Measurements from ENCODE around the gene PIM1.

Gene PIM1

DNA sequence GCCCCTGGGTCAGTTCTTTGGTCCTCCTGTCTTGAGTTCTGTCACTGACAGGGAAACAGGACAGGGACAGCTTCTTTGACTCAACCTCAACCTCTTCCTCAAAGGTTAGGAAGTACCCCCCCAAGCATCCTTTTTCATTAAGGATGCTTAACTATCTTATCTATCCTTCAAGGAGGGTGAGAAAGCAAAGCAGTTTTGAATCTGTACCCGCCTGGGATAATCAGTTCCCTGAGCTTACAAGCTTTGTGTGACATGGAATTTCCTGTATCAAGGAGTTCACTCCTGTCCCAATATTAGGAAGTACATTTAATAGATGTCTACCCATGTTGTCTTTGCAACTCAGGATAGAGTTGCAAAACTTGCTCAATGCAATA lies 31.1 kb upstream of the PIM1 start:
- DNase-seq: no peak

GRCh38 chr6:37139230-37139962 lies 30.6 kb upstream of the PIM1 start:
- DNase-seq: no peak

GRCh38 chr6:37140145-37140544 lies 29.8 kb upstream of the PIM1 start:
- DNase-seq: no peak

GRCh38 chr6:37141281-37142049 lies 28.5 kb upstream of the PIM1 start:
- no peak for DNase-seq

- no peak for DNase-seq
These were observed 27.8 kb upstream of the PIM1 start for GRCh38 chr6:37142050-37142614.

GRCh38 chr6:37143585-37143984 lies 26.4 kb upstream of the PIM1 start:
- DNase-seq: no peak

DNA sequence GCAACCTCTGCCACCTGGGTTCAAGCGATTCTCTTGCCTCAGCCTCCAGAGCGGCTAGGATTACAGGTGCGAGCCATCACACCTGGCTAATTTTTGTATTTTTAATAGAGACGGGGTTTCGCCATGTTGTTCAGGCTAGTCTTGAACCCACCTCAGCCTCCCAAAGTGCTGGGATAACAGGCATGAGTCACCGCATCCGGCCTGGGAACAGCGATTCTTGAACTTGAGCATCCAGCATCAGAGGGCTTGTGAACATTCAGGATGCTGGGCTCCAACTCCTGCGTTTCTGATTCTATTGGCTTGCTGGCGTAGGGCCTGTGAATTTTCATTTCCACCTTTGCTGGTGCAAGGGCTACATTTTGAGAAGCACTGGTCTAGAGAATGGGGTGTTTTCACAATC lies 24.5 kb upstream of the PIM1 start:
- DNase-seq: no peak

DNA sequence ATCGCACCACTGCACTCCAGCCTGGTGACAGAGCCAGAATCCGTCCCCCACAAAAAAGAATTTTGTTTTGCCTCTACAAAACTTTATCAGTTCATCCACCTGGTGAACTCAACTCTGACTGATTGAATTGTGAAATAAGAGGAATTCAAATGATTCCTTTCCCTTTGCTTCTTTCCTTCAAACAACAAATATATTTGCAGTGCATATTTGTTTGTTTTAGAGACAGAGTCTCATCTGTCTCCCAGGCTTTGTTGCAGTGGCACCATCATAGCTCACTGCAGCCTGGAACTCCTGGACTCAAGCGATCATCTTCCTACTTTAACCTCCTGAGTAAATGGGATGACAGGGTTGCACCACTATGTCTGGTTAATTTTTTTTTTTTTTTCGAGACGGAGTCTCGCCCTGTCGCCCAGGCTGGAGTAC lies 23.2 kb upstream of the PIM1 start:
- no peak for DNase-seq

DNA sequence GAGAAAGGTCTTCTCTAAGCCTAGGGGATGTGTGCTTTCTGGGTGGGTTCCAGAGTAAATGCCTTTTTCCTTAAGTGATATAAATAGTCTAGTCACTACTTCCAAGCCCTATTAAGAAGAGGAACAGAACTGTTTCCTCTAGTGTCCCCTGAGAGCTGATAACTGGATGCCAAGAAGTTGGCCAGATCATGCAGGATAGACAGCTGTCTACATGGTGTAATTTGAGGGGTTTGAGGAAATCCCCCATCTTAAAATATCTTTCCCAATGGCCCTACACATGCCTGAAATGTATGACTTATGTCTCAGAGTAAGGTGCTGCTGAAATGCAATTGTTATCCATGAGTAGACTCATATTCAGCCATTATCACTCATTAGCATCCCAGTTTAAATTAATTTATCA lies 20.2 kb upstream of the PIM1 start:
- no peak for DNase-seq

DNA sequence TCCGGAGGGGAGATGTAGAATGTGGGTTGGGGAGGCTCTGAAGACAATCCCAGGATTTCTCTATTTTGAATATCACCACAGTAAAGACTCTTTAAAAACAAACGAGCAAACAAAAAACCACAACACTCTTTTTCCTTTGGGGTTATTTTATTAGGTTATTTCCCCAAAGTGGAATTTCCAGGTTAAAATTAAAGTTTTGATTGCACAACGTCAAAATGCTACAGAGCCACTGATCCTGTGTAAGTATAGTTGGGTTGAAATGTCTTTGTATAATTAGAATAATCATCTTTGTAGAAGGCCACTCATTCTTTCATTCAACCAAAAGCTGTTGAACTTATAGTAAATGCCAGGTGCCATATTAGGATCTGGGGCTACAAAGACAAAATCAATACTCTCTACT lies 19.6 kb upstream of the PIM1 start:
- DNase-seq: no peak

- no peak for DNase-seq
These were observed 14.3 kb upstream of the PIM1 start for GRCh38 chr6:37155394-37156312.

DNA sequence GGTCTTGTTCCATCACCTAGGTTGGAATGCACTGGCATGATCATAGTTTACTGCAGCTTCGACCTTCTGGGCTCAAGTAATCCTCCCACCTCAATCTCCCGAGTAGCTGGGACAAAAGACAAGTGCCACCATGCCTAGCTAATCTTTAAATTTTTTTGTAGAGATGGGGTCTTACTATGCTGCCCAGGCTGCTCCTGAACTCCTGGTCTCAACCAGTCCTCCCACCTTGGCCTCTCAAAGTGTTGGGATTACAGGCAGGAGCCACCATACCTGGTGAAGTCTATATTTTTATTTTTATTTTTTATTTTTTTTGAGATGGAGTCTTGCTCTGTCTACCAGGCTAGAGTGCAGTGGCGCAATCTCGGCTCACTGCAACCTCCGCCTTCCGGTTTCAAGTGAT lies 11.4 kb upstream of the PIM1 start:
- no peak for DNase-seq

DNA sequence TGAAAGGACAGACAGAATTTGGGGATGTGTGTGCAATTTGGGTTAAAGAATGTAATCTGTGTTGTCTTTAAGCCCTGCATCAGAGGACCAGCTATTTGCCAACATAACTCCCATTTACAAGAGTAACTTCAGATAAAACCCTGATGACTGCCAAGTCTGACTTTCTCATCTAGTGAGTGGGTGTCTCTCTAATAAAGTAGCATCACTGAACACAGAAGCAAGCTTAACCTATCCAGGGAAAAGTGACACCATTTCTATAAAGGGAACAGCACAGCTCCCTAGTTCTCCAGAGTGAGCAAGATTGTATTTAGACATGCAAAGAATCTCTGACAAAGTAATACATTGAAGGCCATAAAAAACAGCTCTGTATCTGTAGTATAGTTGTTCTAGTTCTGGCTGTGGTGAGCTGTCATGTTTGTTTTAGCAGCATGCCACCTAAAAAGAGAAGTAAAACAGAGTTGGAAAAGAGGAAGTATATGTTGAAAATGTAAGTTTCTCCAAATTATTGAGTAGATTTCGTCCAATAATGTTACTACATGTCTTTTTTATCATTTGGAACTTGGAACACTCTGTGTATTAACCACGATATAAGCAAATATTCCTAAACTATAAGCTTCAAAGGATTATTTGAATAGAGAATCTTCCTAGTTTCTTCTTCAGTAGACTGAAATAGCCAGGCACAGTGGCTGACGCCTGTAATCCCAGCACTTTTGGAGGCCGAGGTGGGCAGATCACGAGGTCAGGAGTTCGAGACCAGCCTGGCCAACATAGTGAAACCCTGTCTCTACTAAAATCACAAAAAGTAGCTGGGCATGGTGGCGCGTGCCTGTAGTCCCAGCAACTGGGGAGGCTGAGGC lies 8.8 kb upstream of the PIM1 start:
- DNase-seq: no peak

- no peak for DNase-seq
These were observed 7.2 kb upstream of the PIM1 start for GRCh38 chr6:37162740-37163139.

GRCh38 chr6:37168163-37168758 lies 1.7 kb upstream of the PIM1 start:
- DNase-seq: no peak

- peak; percentile 44 for DNase-seq
These were observed 999 bp upstream of the PIM1 start for GRCh38 chr6:37168811-37169495.

GRCh38 chr6:37170273-37171200 lies 585 bp downstream of the PIM1 start:
- DNase-seq: peak; percentile 71

DNA sequence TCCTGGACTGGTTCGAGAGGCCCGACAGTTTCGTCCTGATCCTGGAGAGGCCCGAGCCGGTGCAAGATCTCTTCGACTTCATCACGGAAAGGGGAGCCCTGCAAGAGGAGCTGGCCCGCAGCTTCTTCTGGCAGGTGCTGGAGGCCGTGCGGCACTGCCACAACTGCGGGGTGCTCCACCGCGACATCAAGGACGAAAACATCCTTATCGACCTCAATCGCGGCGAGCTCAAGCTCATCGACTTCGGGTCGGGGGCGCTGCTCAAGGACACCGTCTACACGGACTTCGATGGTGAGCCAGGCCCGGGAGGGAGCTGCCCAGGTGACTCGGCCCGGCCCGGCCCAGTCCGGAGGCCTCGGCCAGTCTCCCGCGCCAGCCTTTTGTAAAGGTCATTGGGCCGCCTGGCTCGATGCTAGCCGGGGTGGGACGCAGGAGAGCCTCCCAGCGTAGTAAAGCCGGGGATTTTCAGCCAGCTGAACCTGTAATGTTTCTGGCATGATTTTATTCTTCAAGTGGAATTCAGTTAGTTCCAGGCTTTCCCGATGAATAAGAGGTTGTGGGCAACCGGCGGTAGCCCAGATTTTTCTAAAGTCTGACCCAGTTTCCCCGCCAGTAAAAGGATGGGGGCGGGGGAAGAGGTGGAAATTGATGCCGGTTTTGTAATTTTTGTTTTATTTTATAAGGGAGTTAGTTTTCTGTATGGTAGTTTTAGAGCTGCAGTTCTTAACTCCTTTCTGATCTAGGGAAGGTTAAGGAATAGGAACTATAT lies 1.4 kb downstream of the PIM1 start:
- DNase-seq: peak; percentile 0

All from COR-L47 (cell line).